NCI-H82 treated with DMSO at 0.1 percent for 48 hours (cell line): ENCODE results near the gene ITGA6.

Experiments used
- DNase-seq: peaks from one replicate; lab custom pipeline; 2025; ENCODE audit not compliant: unreplicated experiment; lab: John Stamatoyannopoulos, UW

The ITGA6 gene

GRCh38 chr2:172464400-172465129 lies 37.2 kb downstream of the ITGA6 start:
- DNase-seq, result no peak

GRCh38 chr2:172465417-172466334 lies 38.3 kb downstream of the ITGA6 start:
- DNase-seq, result peak; percentile 35

GRCh38 chr2:172467382-172467781 lies 40.0 kb downstream of the ITGA6 start:
- DNase-seq, result no peak

- DNase-seq, result no peak
Measured at GRCh38 chr2:172470958-172471922, 43.9 kb downstream of the ITGA6 start.

- DNase-seq, result no peak
Measured at GRCh38 chr2:172472446-172473033, 45.2 kb downstream of the ITGA6 start.

- no peak for DNase-seq
Measured at GRCh38 chr2:172473167-172473566, 45.8 kb downstream of the ITGA6 start.

GRCh38 chr2:172478353-172478752 lies 51.0 kb downstream of the ITGA6 start:
- DNase-seq, result no peak

GRCh38 chr2:172480301-172481218 lies 53.2 kb downstream of the ITGA6 start:
- DNase-seq, result no peak

GRCh38 chr2:172481507-172482262 lies 54.3 kb downstream of the ITGA6 start:
- DNase-seq, result no peak

- DNase-seq, result no peak
Measured at GRCh38 chr2:172484253-172484652, 56.9 kb downstream of the ITGA6 start.

- no peak for DNase-seq
Measured at GRCh38 chr2:172484706-172485105, 57.3 kb downstream of the ITGA6 start.

GRCh38 chr2:172488556-172488955 lies 61.2 kb downstream of the ITGA6 start:
- no peak for DNase-seq

- no peak for DNase-seq
Measured at GRCh38 chr2:172489681-172490080, 62.3 kb downstream of the ITGA6 start.

GRCh38 chr2:172496160-172496608 lies 68.8 kb downstream of the ITGA6 start:
- no peak for DNase-seq

GRCh38 chr2:172507199-172507598 lies 79.8 kb downstream of the ITGA6 start:
- no peak for DNase-seq

GRCh38 chr2:172510088-172510487 lies 82.7 kb downstream of the ITGA6 start:
- DNase-seq, result no peak

GRCh38 chr2:172510548-172510947 lies 83.2 kb downstream of the ITGA6 start:
- no peak for DNase-seq

- no peak for DNase-seq
Measured at GRCh38 chr2:172512810-172513523, 85.6 kb downstream of the ITGA6 start.
